ENCODE results near the gene TMED6. TPM values are rescaled to one million over a fixed set of nuclear protein-coding genes. Genes with fewer than 3 reads are reported as not detected.

TMED6 gene
- total RNA-seq, 4 donors from 2014 or later: not detected

DNA sequence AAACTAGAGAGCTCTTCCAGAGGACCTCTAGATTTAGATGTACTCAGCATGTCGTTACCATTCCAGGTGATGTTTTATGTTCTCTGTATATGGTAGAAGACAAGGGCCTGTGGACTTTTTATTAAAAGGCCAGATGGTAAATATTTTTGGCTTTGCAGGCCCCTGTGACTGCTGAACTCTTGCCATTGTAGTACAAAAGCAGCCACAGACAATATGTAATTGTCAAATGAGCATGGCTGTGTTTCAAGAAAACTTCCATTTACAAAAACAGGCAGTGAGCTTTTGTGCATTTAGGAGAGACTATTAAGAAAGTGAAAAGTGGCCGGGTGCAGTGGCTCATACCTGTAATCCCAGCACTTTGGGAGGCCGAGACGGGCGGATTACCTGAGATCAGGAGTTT is 7.4 kb downstream of the TMED6 start:
- Histone ChIP-seq H3K27ac (replicated peaks in 1 of 4) (no peak overlapping the region), H3K9me3 (no peaks in the 10 kb centered on the region), H3K4me3 (no peak overlapping the region), H3K4me1 (peaks cover 11 to 17% (median 15%) of the 10 kb centered on the region in 4 donors), H3K27me3 (no peaks in the 10 kb centered on the region), H3K36me3 (peaks cover 8 to 47% (median 25%) of the 10 kb centered on the region in 4 donors)
- WGBS: 88% methylated on average over 5 of the region's 5 CpGs
- TF ChIP-seq, protein P1, sequence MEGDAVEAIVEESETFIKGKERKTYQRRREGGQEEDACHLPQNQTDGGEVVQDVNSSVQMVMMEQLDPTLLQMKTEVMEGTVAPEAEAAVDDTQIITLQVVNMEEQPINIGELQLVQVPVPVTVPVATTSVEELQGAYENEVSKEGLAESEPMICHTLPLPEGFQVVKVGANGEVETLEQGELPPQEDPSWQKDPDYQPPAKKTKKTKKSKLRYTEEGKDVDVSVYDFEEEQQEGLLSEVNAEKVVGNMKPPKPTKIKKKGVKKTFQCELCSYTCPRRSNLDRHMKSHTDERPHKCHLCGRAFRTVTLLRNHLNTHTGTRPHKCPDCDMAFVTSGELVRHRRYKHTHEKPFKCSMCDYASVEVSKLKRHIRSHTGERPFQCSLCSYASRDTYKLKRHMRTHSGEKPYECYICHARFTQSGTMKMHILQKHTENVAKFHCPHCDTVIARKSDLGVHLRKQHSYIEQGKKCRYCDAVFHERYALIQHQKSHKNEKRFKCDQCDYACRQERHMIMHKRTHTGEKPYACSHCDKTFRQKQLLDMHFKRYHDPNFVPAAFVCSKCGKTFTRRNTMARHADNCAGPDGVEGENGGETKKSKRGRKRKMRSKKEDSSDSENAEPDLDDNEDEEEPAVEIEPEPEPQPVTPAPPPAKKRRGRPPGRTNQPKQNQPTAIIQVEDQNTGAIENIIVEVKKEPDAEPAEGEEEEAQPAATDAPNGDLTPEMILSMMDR (IDR thresholded peaks at IDR 0.05): no peak
- TF ChIP-seq EP300 (IDR thresholded peaks at IDR 0.05) (no peak), POLR2AphosphoS5 (IDR thresholded peaks at IDR 0.05) (no peak), POLR2A (IDR thresholded peaks at IDR 0.05; ENCODE audit: low read depth) (no peak)
- DNase-seq (ENCODE audit: extremely low spot score): no peak
- intact Hi-C loops (cut with DNase I): no loop called here

DNA sequence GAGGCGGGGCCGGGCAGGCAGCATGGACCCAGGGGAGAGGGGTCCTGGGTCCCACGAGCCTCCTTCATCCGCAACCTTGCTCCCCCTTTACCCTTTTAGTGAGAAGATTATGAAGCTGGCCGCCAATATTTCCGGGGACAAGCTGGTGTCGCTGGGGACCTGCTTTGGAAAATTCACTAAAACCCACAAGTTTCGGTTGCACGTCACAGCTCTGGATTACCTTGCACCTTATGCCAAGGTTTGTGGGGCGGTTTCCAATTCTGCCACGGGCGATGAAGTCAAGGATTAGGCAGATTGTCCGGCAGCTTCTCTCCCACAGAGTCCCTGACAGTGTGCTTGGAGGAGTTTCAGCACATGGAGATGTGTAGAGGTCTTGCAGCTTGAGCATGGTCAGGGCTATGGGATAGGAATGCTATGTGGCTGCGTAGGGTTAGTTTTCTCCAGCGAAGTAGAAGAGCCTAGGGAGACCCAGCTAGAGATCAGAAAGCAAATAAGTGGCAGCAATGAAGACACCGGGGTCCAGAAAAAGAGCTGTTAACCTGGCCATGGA is 11.4 kb downstream of the TMED6 start:
- Histone ChIP-seq H3K9me3 (no peaks in the 10 kb centered on the region), H3K4me1 (peaks cover 25 to 47% (median 35%) of the 10 kb centered on the region in 4 donors), H3K27ac (replicated peaks in 1 of 4) (peak overlapping the region; percentile 85 to 92 (median 86)), H3K36me3 (peaks cover 10 to 56% (median 39%) of the 10 kb centered on the region in 4 donors), H3K27me3 (no peaks in the 10 kb centered on the region), H3K4me3 (peak overlapping the region; percentile 72 to 84 (median 82))
- 9% methylated on average over 15 of the region's 16 CpGs for WGBS
- no peak for TF ChIP-seq EP300 (IDR thresholded peaks at IDR 0.05)
- no peak for TF ChIP-seq POLR2A (IDR thresholded peaks at IDR 0.05; ENCODE audit: low read depth)
- no peak for DNase-seq (ENCODE audit: extremely low spot score)
- intact Hi-C loops (cut with DNase I): no loop called here

DNA sequence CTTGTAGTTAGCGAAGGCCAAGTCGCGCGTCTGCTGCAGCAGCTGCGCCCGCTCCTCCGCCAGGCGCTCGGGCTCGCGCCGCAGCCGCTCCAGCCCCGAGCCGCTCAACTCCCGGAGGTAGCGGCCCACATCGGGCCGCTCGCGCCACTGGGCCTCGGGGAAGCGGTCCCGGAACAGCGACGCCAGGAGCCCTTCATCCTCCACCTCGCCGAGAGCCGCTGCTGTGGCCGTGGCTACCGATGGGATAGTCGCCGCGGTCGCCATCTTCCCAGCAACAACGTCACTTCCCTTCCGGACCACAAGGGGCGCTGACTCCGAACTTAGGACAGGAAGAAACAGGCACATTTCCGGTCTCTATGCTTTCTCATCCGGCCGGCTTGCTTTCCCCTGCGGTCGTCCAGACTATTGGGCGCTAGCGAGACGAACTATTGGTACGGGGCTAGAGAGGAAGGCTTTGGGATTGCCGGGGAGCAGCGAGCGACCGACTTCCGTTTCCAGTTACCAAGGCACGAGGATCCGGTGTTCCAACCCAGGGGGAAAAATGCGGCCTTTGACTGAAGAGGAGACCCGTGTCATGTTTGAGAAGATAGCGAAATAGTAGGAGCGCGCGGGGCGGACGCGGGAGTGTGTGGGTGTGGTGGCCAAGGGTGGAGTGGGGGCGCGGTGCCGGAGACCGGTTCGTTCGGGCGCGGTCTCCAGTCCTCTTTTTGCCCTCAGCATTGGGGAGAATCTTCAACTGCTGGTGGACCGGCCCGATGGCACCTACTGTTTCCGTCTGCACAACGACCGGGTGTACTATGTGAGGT is 12.1 kb downstream of the TMED6 start, which contains the start of the genes COG8 and NIP7:
TSS of gene COG8 (minus strand) at position 276 of the 806 bp plus-strand sequence. CDS start at position 264, 12 bp downstream.
TSS of gene NIP7 (plus strand) at position 484 of the 806 bp plus-strand sequence. CDS start at position 542, 58 bp downstream.
- Histone ChIP-seq H3K27me3 (no peaks in the 10 kb centered on the region), H3K4me3 (peak within 1 kb of the TSS; percentile 72 to 84 (median 82)), H3K9me3 (no peaks in the 10 kb centered on the region), H3K4me1 (peaks cover 25 to 47% (median 37%) of the 10 kb centered on the region in 4 donors), H3K27ac (replicated peaks in 1 of 4) (peak within 1 kb of the TSS; percentile 85 to 92 (median 86)), H3K36me3 (peaks cover 16 to 63% (median 46%) of the 10 kb centered on the region in 4 donors)
- DNase-seq (ENCODE audit: extremely low spot score): peak; percentile 98
- WGBS: under 1% methylated on average over 31 of the region's 77 CpGs
- intact Hi-C loops (cut with DNase I): no loop called here
- TF ChIP-seq, protein P1 (IDR thresholded peaks at IDR 0.05): peak; percentile 79 to 87 (median 80)
- peak; percentile 81 to 89 for TF ChIP-seq POLR2AphosphoS5 (IDR thresholded peaks at IDR 0.05)
- TF ChIP-seq POLR2A (IDR thresholded peaks at IDR 0.05; ENCODE audit: low read depth): no peak
- TF ChIP-seq EP300 (IDR thresholded peaks at IDR 0.05): no peak

DNA sequence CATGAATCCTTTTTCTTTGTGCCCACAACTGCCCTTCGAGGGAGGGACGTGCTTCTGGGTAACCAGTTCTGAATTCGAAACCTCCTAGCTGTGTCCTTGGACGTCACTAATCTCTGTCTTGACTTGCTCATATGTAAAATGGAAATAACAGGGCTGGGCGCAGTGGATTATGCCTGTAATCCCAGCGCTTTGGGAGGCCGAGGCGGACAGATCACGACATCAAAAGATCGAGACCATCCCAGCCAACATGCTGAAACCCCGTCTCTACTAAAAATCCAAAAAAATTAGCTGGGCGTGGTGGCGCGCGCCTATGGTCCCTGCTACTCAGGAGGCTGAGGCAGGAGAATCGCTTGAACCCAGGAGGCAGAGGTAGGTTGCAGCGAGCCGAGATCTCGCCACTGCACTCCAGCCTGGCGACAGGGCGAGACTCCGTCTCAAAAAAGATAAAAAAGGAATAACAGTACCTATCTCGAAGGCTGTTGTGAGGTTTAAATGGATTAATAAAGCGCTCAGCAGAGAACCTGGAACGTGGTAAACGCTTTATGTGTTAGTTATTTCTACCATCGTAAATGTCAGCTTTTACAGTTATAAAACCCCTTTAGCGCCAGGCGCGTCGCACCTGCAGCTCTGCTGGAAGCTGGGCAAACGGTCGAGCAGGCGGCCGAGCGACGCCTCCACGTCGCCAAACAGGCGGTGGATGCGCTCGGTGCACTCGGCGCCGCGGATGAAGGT is 12.9 kb downstream of the TMED6 start:
- peak overlapping the region; percentile 72 to 84 (median 82) for H3K4me3 ChIP-seq
- intact Hi-C loops (cut with DNase I): no loop called here
- no peaks in the 10 kb centered on the region for H3K27me3 ChIP-seq
- TF ChIP-seq, protein P1 (IDR thresholded peaks at IDR 0.05): no peak
- TF ChIP-seq POLR2AphosphoS5 (IDR thresholded peaks at IDR 0.05): no peak
- H3K36me3 ChIP-seq: peaks cover 24 to 64% (median 49%) of the 10 kb centered on the region in 4 donors
- DNase-seq (ENCODE audit: extremely low spot score): no peak
- H3K9me3 ChIP-seq: no peaks in the 10 kb centered on the region
- 23% methylated on average over 45 of the region's 46 CpGs for WGBS
- peaks cover 25 to 51% (median 38%) of the 10 kb centered on the region in 4 donors for H3K4me1 ChIP-seq
- peak overlapping the region; percentile 85 to 92 (median 86) for H3K27ac ChIP-seq (replicated peaks in 1 of 4)
